ENCODE data around the gene TSSC4. TPM values are rescaled to one million over a fixed set of nuclear protein-coding genes. Genes with fewer than 3 reads are reported as not detected.

Gene TSSC4
- total RNA-seq, 2 experiments from 2014 or later, result 41.9 to 42.0 TPM

GRCh38 chr11:2439820-2440219, 39.3 kb downstream of the TSSC4 start:
- no peaks in the 10 kb centered on the region for H3K27me3 Mint-ChIP-seq (ENCODE audit: low read depth)
- H3K4me1 Mint-ChIP-seq (ENCODE audit: low read depth), result peaks cover 11% of the 10 kb centered on the region
- CTCF ChIA-PET, result no interaction called here
- no peaks in the 10 kb centered on the region for H3K36me3 Mint-ChIP-seq (ENCODE audit: low read depth)
- H3K27ac Mint-ChIP-seq, result no peak overlapping the region
- H3K4me3 Mint-ChIP-seq, result no peak overlapping the region
- intact Hi-C loops (cut with micrococcal nuclease), result loop anchor here (5.0 to 10.0 kb wide), 2 partner anchors 255 to 552 kb away; partner anchors contain the start of genes KCNQ1OT1 and NAP1L4
- no peaks in the 10 kb centered on the region for H3K9me3 Mint-ChIP-seq
- DNase-seq, result no peak

- no peaks in the 10 kb centered on the region for H3K9me3 Mint-ChIP-seq
- H3K27me3 Mint-ChIP-seq (ENCODE audit: low read depth), result no peaks in the 10 kb centered on the region
- no peak overlapping the region for H3K4me3 Mint-ChIP-seq
- H3K27ac Mint-ChIP-seq, result no peak overlapping the region
- H3K4me1 Mint-ChIP-seq (ENCODE audit: low read depth), result peaks cover 13% of the 10 kb centered on the region
- no peak for DNase-seq
- no peaks in the 10 kb centered on the region for H3K36me3 Mint-ChIP-seq (ENCODE audit: low read depth)
- intact Hi-C loops (cut with micrococcal nuclease), result loop anchor here (5.0 to 10.0 kb wide), 2 partner anchors 254 to 552 kb away; partner anchors contain the start of genes KCNQ1OT1 and NAP1L4
- CTCF ChIA-PET, result no interaction called here
These were observed 40.1 kb downstream of the TSSC4 start for GRCh38 chr11:2440646-2441045.

GRCh38 chr11:2441171-2441570, 40.6 kb downstream of the TSSC4 start:
- Mint-ChIP-seq H3K27me3 (ENCODE audit: low read depth) (no peaks in the 10 kb centered on the region), H3K4me1 (ENCODE audit: low read depth) (peaks cover 13% of the 10 kb centered on the region), H3K4me3 (no peak overlapping the region), H3K27ac (no peak overlapping the region), H3K9me3 (no peaks in the 10 kb centered on the region), H3K36me3 (ENCODE audit: low read depth) (no peaks in the 10 kb centered on the region)
- no peak for DNase-seq
- intact Hi-C loops (cut with micrococcal nuclease), result loop anchor here (5.0 to 10.0 kb wide), 2 partner anchors 254 to 551 kb away; partner anchors contain the start of genes KCNQ1OT1 and NAP1L4
- CTCF ChIA-PET, result no interaction called here

GRCh38 chr11:2442589-2442988, 42.0 kb downstream of the TSSC4 start:
- Mint-ChIP-seq H3K27me3 (ENCODE audit: low read depth) (no peaks in the 10 kb centered on the region), H3K27ac (no peak overlapping the region), H3K4me3 (no peak overlapping the region), H3K9me3 (no peaks in the 10 kb centered on the region), H3K4me1 (ENCODE audit: low read depth) (peaks cover 23% of the 10 kb centered on the region), H3K36me3 (ENCODE audit: low read depth) (no peaks in the 10 kb centered on the region)
- CTCF ChIA-PET, result interaction anchor here (0.7 to 1.0 kb wide), 3 partner anchors 15 to 89 kb away, joined by 3 to 4 read pairs (median 3); no protein-coding TSS in a partner anchor
- intact Hi-C loops (cut with micrococcal nuclease), result loop anchor here (5.0 to 10.0 kb wide), 2 partner anchors 252 to 550 kb away; partner anchors contain the start of genes KCNQ1OT1 and NAP1L4
- DNase-seq, result no peak

GRCh38 chr11:2443406-2443805, 42.9 kb downstream of the TSSC4 start:
- Mint-ChIP-seq H3K36me3 (ENCODE audit: low read depth) (no peaks in the 10 kb centered on the region), H3K27ac (no peak overlapping the region), H3K4me3 (peak overlapping the region; percentile 2), H3K4me1 (ENCODE audit: low read depth) (peaks cover 26% of the 10 kb centered on the region), H3K27me3 (ENCODE audit: low read depth) (no peaks in the 10 kb centered on the region), H3K9me3 (no peaks in the 10 kb centered on the region)
- CTCF ChIA-PET, result interaction anchor here (1.0 to 4.8 kb wide), 2 partner anchors 16 to 88 kb away, joined by 3 to 16 read pairs; no protein-coding TSS in a partner anchor
- DNase-seq, result no peak
- intact Hi-C loops (cut with micrococcal nuclease), result loop anchor here (5.0 to 10.0 kb wide), 2 partner anchors 251 to 549 kb away; partner anchors contain the start of genes KCNQ1OT1 and NAP1L4

GRCh38 chr11:2443881-2444820, 43.6 kb downstream of the TSSC4 start, which contains the start of gene TRPM5:
Gene TRPM5, minus strand, starts transcription at chr11:2444514. Its CDS starts 21,478 bp downstream, at chr11:2423036.
- intact Hi-C loops (cut with micrococcal nuclease), result loop anchor here (5.0 to 10.0 kb wide), 2 partner anchors 251 to 548 kb away; partner anchors contain the start of genes KCNQ1OT1 and NAP1L4

GRCh38 chr11:2444821-2445745, 44.5 kb downstream of the TSSC4 start, which contains the start of gene KCNQ1:
Gene KCNQ1, plus strand, starts transcription at chr11:2445008. Its CDS starts 91 bp downstream, at chr11:2445099.
- Mint-ChIP-seq H3K4me3 (peak within 1 kb of the TSS; percentile 89), H3K27me3 (ENCODE audit: low read depth) (no peaks in the 10 kb centered on the region), H3K36me3 (ENCODE audit: low read depth) (no peaks in the 10 kb centered on the region), H3K4me1 (ENCODE audit: low read depth) (peaks cover 26% of the 10 kb centered on the region), H3K27ac (no peak within 1 kb of the TSS), H3K9me3 (no peaks in the 10 kb centered on the region)
- intact Hi-C loops (cut with micrococcal nuclease), result loop anchor here (1.0 to 10.0 kb wide), 4 partner anchors 45 to 547 kb away; partner anchors contain the start of genes KCNQ1OT1, NAP1L4 and TSSC4
- DNase-seq, result peak; percentile 40
- CTCF ChIA-PET, result interaction anchor here (0.6 to 4.8 kb wide), 8 partner anchors 8 to 323 kb away, joined by 3 to 16 read pairs (median 3); no protein-coding TSS in a partner anchor

More at GRCh38 chr11:2443881-2444820, 43.6 kb downstream of the TSSC4 start, which contains the start of gene TRPM5:
- CTCF ChIA-PET, result interaction anchor here (1.0 to 4.8 kb wide), 4 partner anchors 16 to 88 kb away, joined by 3 to 16 read pairs (median 4); no protein-coding TSS in a partner anchor
- H3K27ac Mint-ChIP-seq, result no peak within 1 kb of the TSS
- peak; percentile 87 for DNase-seq
- peak within 1 kb of the TSS; percentile 89 for H3K4me3 Mint-ChIP-seq
- no peaks in the 10 kb centered on the region for H3K9me3 Mint-ChIP-seq
- H3K4me1 Mint-ChIP-seq (ENCODE audit: low read depth), result peaks cover 26% of the 10 kb centered on the region
- no peaks in the 10 kb centered on the region for H3K27me3 Mint-ChIP-seq (ENCODE audit: low read depth)
- H3K36me3 Mint-ChIP-seq (ENCODE audit: low read depth), result no peaks in the 10 kb centered on the region

GRCh38 chr11:2445746-2446551, 45.4 kb downstream of the TSSC4 start:
- peak; percentile 36 for DNase-seq
- Mint-ChIP-seq H3K36me3 (ENCODE audit: low read depth) (no peaks in the 10 kb centered on the region), H3K4me3 (peak overlapping the region; percentile 89), H3K9me3 (no peaks in the 10 kb centered on the region), H3K27me3 (ENCODE audit: low read depth) (no peaks in the 10 kb centered on the region), H3K4me1 (ENCODE audit: low read depth) (peaks cover 26% of the 10 kb centered on the region), H3K27ac (no peak overlapping the region)
- CTCF ChIA-PET, result interaction anchor here (0.6 to 4.8 kb wide), 7 partner anchors 9 to 141 kb away, joined by 3 to 16 read pairs (median 3); no protein-coding TSS in a partner anchor
- intact Hi-C loops (cut with micrococcal nuclease), result loop anchor here (1.0 to 10.0 kb wide), 5 partner anchors 35 to 447 kb away; partner anchors contain the start of genes KCNQ1OT1 and TSSC4

- Mint-ChIP-seq H3K27me3 (ENCODE audit: low read depth) (no peaks in the 10 kb centered on the region), H3K27ac (no peak overlapping the region), H3K4me3 (peak overlapping the region; percentile 89), H3K4me1 (ENCODE audit: low read depth) (peaks cover 26% of the 10 kb centered on the region), H3K9me3 (no peaks in the 10 kb centered on the region), H3K36me3 (ENCODE audit: low read depth) (no peaks in the 10 kb centered on the region)
- CTCF ChIA-PET, result interaction anchor here (1.3 to 4.8 kb wide), 3 partner anchors 10 to 85 kb away, joined by 3 to 16 read pairs (median 4); no protein-coding TSS in a partner anchor
- DNase-seq, result peak; percentile 49
- intact Hi-C loops (cut with micrococcal nuclease), result loop anchor here (1.0 to 10.0 kb wide), 5 partner anchors 21 to 446 kb away; partner anchors contain the start of gene KCNQ1OT1
These were observed 46.2 kb downstream of the TSSC4 start for GRCh38 chr11:2446590-2447252.
